ENCODE data around the gene PTP4A1. TPM values are rescaled to one million over a fixed set of nuclear protein-coding genes. Genes with fewer than 3 reads are reported as not detected.
"Not testable (repeated sequence)": the region's sequence is repeated elsewhere in the genome, so short reads cannot be mapped to it uniquely, and the experiment has no call there.

The PTP4A1 gene
- total RNA-seq, 1 experiment from 2014 or later, result 53.3 TPM

GRCh38 chr6:63582579-63583231, 10.4 kb downstream of the PTP4A1 start:
- DNase-seq (ENCODE audit: low read depth), result peak; percentile 9

GRCh38 chr6:63584125-63584514, 11.8 kb downstream of the PTP4A1 start:
- DNase-seq (ENCODE audit: low read depth), result peak; percentile 8

GRCh38 chr6:63584566-63584965, 12.3 kb downstream of the PTP4A1 start:
- no peak for DNase-seq (ENCODE audit: low read depth)

GRCh38 chr6:63585652-63586051, 13.4 kb downstream of the PTP4A1 start:
- not testable (repeated sequence) for DNase-seq (ENCODE audit: low read depth)

- DNase-seq (ENCODE audit: low read depth), result no peak
Measured at GRCh38 chr6:63589952-63590411, 17.7 kb downstream of the PTP4A1 start.

GRCh38 chr6:63592886-63593285, 20.6 kb downstream of the PTP4A1 start:
- DNase-seq (ENCODE audit: low read depth), result no peak

- peak; percentile 44 for DNase-seq (ENCODE audit: low read depth)
Measured at GRCh38 chr6:63597141-63598048, 25.1 kb downstream of the PTP4A1 start.

- peak; percentile 72 for DNase-seq (ENCODE audit: low read depth)
Measured at GRCh38 chr6:63598049-63599036, 26.1 kb downstream of the PTP4A1 start.

- DNase-seq (ENCODE audit: low read depth), result no peak
Measured at GRCh38 chr6:63599243-63599642, 27.0 kb downstream of the PTP4A1 start.

GRCh38 chr6:63600136-63600535, 27.9 kb downstream of the PTP4A1 start:
- peak; percentile 9 for DNase-seq (ENCODE audit: low read depth)

- DNase-seq (ENCODE audit: low read depth), result no peak
Measured at GRCh38 chr6:63609231-63609630, 37.0 kb downstream of the PTP4A1 start.

- no peak for DNase-seq (ENCODE audit: low read depth)
Measured at GRCh38 chr6:63610944-63611343, 38.7 kb downstream of the PTP4A1 start.

- no peak for DNase-seq (ENCODE audit: low read depth)
Measured at GRCh38 chr6:63611560-63611959, 39.3 kb downstream of the PTP4A1 start.

- DNase-seq (ENCODE audit: low read depth), result no peak
Measured at GRCh38 chr6:63615590-63615989, 43.3 kb downstream of the PTP4A1 start.

Other genes with a start within 250 kb of the PTP4A1 start
- 29.7 and 41.9 TPM in 2 replicates for gene PHF3, start 63.3 kb downstream of the PTP4A1 start, total RNA-seq (2014; rRNA removed; shearing (Covaris generic))

Measured in M059J (cell line).